Ovary (tissue), 9 donors: ENCODE results near the gene PIM2. TPM values are rescaled to one million over a fixed set of nuclear protein-coding genes. Genes with fewer than 3 reads are reported as not detected.

Experiments used
- DNase-seq, 5 donors: peaks; one replicate each; pipeline ENCODE4 v3.0.0-alpha.2; 2019 to 2020
- H3K27ac ChIP-seq, 2 donors: fragments of 200-600 bp; one replicate each; pipeline versions ENCODE4 v1.5.1 to v1.8.0; 2019 to 2022
- H3K27me3 ChIP-seq: fragments of 200-600 bp; one replicate; pipeline ENCODE4 v1.8.0; 2022
- H3K36me3 ChIP-seq: fragments of 200-600 bp; sonication (generic); one replicate; pipeline ENCODE4 v1.5.1; 2019
- H3K4me1 ChIP-seq: one replicate; pipeline ENCODE4 v1.8.1; 2013; ENCODE audit warnings: mild to moderate bottlenecking, moderate library complexity; ENCODE audit not compliant: insufficient read depth
- H3K4me3 ChIP-seq: fragments of 200-600 bp; sonication (generic); one replicate; pipeline ENCODE4 v1.5.1; 2017
- H3K9me3 ChIP-seq, 2 donors: fragments of 200-600 bp in 1 of 2; sonication (generic) in 1 of 2; one replicate each; pipeline versions ENCODE4 v1.5.1 to v1.8.1; 2013 to 2019; ENCODE audit warnings: mild to moderate bottlenecking in 1 of 2, moderate library complexity in 1 of 2
- CTCF ChIP-seq, 3 donors: fragments of 450-650 bp in 2 of 3; fragments of 200-600 bp in 1 of 3; IDR thresholded peaks; one replicate each; pipeline versions ENCODE4 v1.5.1 to v1.8.0; 2016 to 2022; ENCODE audit warnings: antibody characterized with exemption in 3 of 3, mild to moderate bottlenecking in 1 of 3
- EP300 ChIP-seq: sonication (generic); formaldehyde crosslinking; IDR thresholded peaks from one replicate; pipeline ENCODE4 v1.6.1; 2017; ENCODE audit warnings: antibody characterized with exemption
- POLR2A ChIP-seq: fragments of 450-650 bp; IDR thresholded peaks from one replicate; pipeline ENCODE4 v1.6.1; 2017; ENCODE audit warnings: antibody characterized with exemption, mild to moderate bottlenecking, moderate library complexity
- WGBS, 3 donors: extraction: QIAGEN DNeasy Blood & Tissue Kit in 1 of 3; methylation state at CpG; one replicate each; pipeline versions ENCODE4 v1.1.5 to v1.1.7; 2013 to 2017; 5-methylcytosine and 5-hydroxymethylcytosine counted together
- intact Hi-C, 4 donors: fragments of 100-400 bp; cut with DNase I; formaldehyde crosslinking; loops; one replicate each; pipeline versions ENCODE4 v1.11.0 to v1.15.1; 2022 to 2023
- polyA plus RNA-seq, 2 donors: library from polyadenylated mRNA; stranded (reverse); fragments of 200-250 nt in 1 of 2; fragments of 350-450 nt in 1 of 2; fragmentation: Illumina TruSeq in 1 of 2; extraction: RNeasy Lipid Tissue Mini Kit (QIAGEN cat#74804) in 1 of 2; gene quantifications; one replicate each; pipeline ENCODE4 v1.2.3, GENCODE V29; 2013 to 2014
- total RNA-seq, 7 donors: library from RNA; depleted of rRNA in 2 of 7; stranded (reverse); fragments of >200 nt in 2 of 7; fragmentation: NEBNext Ultra II Directional in 3 of 7; extraction: Animal tissue kit (Norgen Biotek cat#: 25700) in 3 of 7; gene quantifications; one replicate each; pipeline versions ENCODE4 v1.1.0 to v1.2.4, GENCODE V29; 2016 to 2023
- donor health status: DM: no; HTN: no; CAD: no; lungs with moderate emphysema.
- donor health status: DM: no; HTN: no; CAD: no.
- donor health status: Bipolar disorder and iron deficiency.
- donor health status: DM: yes; HTN: yes; CAD: no.
- donor health status: DM: no; HTN: no; CAD: no.
- donor health status: DM: yes; HTN: yes; CAD: no.

Gene PIM2
- total and polyA plus RNA-seq, 9 donors, result 6.3 to 22.9 (median 8.9) TPM

GRCh38 chrX:48902776-48903175 is 16.0 kb downstream of the PIM2 start:
- TF ChIP-seq CTCF (IDR thresholded peaks at IDR 0.05) (no peak), EP300 (no peak), POLR2A (no peak)
- H3K4me1 ChIP-seq, result no peaks in the 10 kb centered on the region
- intact Hi-C loops, result no loop called here
- no peaks in the 10 kb centered on the region for H3K36me3 ChIP-seq
- no peaks in the 10 kb centered on the region for H3K9me3 ChIP-seq
- no peak overlapping the region for H3K4me3 ChIP-seq
- no peak for DNase-seq
- H3K27ac ChIP-seq, result no peak overlapping the region
- 77 to 83% (median 81%) methylated on average over 14 of the region's 14 CpGs for WGBS, 3 donors
- no peaks in the 10 kb centered on the region for H3K27me3 ChIP-seq

- no peaks in the 10 kb centered on the region for H3K9me3 ChIP-seq
- no peaks in the 10 kb centered on the region for H3K27me3 ChIP-seq
- DNase-seq, result no peak
- H3K36me3 ChIP-seq, result no peaks in the 10 kb centered on the region
- intact Hi-C loops, result no loop called here
- 87 to 89% (median 88%) methylated on average over 20 of the region's 20 CpGs for WGBS, 3 donors
- no peak overlapping the region for H3K4me3 ChIP-seq
- TF ChIP-seq POLR2A (no peak), CTCF (IDR thresholded peaks at IDR 0.05) (no peak), EP300 (no peak)
- H3K4me1 ChIP-seq, result no peaks in the 10 kb centered on the region
- H3K27ac ChIP-seq, result no peak overlapping the region
These were observed 16.7 kb downstream of the PIM2 start for GRCh38 chrX:48902135-48902534.

- 68 to 80% (median 71%) methylated on average over 7 of the region's 7 CpGs for WGBS, 3 donors
- Histone ChIP-seq H3K4me3 (no peak overlapping the region), H3K27me3 (no peaks in the 10 kb centered on the region), H3K4me1 (peaks cover 3% of the 10 kb centered on the region), H3K36me3 (no peaks in the 10 kb centered on the region), H3K27ac (no peak overlapping the region), H3K9me3 (no peaks in the 10 kb centered on the region)
- TF ChIP-seq CTCF (IDR thresholded peaks at IDR 0.05) (no peak), EP300 (no peak), POLR2A (no peak)
- intact Hi-C loops, result no loop called here
- DNase-seq, result no peak
These were observed 17.8 kb downstream of the PIM2 start for GRCh38 chrX:48901069-48901468.

GRCh38 chrX:48899078-48899410 is 19.8 kb downstream of the PIM2 start:
- WGBS, 3 donors, result 81 to 84% (median 83%) methylated on average over 8 of the region's 8 CpGs
- Histone ChIP-seq H3K9me3 (no peaks in the 10 kb centered on the region), H3K27ac (no peak overlapping the region), H3K4me3 (no peak overlapping the region), H3K4me1 (peaks cover 3% of the 10 kb centered on the region), H3K36me3 (no peaks in the 10 kb centered on the region), H3K27me3 (no peaks in the 10 kb centered on the region)
- intact Hi-C loops, result no loop called here
- DNase-seq, result no peak
- no peak for TF ChIP-seq CTCF (IDR thresholded peaks at IDR 0.05)
- TF ChIP-seq EP300, result no peak
- no peak for TF ChIP-seq POLR2A
